Measurements from ENCODE around the gene SNAP29. TPM values are rescaled to one million over a fixed set of nuclear protein-coding genes. Genes with fewer than 3 reads are reported as not detected.
A peak's percentile ranks its signal among the peaks of the same experiment; 100 is the strongest.

The SNAP29 gene
- total and polyA plus RNA-seq, 9 of the 15 experiments (the other 6 are each of a cell fraction or from before 2014, with no cell fraction given) = 19.5 to 250 (median 75.9) TPM

- 0 out of 4 replicates have a peak, but pooled peaks of 1 of the 2 experiments have one; percentile 39 for TF ChIP-seq MLX (CRISPR knock-in tag; conservative IDR thresholded peaks at IDR 0.05)
Observed at GRCh38 chr22:20818471-20818870, 40.3 kb upstream of the SNAP29 start (continued).

DNA sequence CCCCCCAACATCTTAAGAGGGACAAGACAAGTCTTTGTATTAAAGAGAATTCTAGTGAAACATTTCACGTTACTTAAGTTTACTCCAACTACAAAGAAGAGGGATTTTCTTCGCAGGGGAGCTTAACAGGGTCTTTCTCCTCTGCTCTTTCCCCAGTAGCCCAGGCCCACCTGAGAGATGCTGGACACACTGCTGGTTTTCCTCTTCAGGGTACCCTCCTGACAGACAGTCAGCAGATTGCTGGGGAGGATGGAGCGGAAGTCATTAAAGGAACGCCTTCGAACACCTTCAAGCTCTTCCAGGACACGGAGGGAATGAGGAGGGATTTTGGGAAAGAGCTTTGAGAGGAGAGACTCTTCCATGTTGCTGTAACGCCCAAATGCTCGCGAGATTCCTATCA lies 39.3 kb upstream of the SNAP29 start:
- no peak for DNase-seq (ENCODE audit: extremely low read depth in 1 of 4, low spot score in 3 of 4)
- intact Hi-C loops (cut with micrococcal nuclease) = no loop called here
- H3K9me3 ChIP-seq (replicated peaks; ENCODE audit: control insufficient read depth, insufficient read depth, low read depth, low read length) = no peaks in the 10 kb centered on the region
- no peaks in the 10 kb centered on the region for H3K9me1 ChIP-seq (ENCODE audit: control insufficient read depth, insufficient read depth, low read length)
- in situ Hi-C loops (cut with MboI) = no loop called here
- no peak for ATAC-seq
- no peak overlapping the region for H3K27ac ChIP-seq (ENCODE audit: extremely low read depth, low read depth, low read length)
- CTCF ChIA-PET (ENCODE audit: low intra/inter-chr PET ratio) = no interaction called here
- no peak overlapping the region for H3K4me2 ChIP-seq (ENCODE audit: insufficient read depth, low read length)
- H3K9ac ChIP-seq (ENCODE audit: insufficient read depth in 1 of 2, low read depth in 2 of 2, low read length in 2 of 2) = peak overlapping the region in 1 of 2 experiments; percentile 3; a peak in 1 of 4 replicates
- FAIRE-seq = no peak
- no peak overlapping the region for H2AFZ ChIP-seq (ENCODE audit: low read depth, low read length)
- H3K4me1 ChIP-seq (replicated peaks in 1 of 2; ENCODE audit: control insufficient read depth in 2 of 2, insufficient read depth in 2 of 2, low read length in 2 of 2) = no peaks in the 10 kb centered on the region
- BruUV-seq (replicated peaks) = no TSS peak
- peaks cover 5% of the 10 kb centered on the region; the same call in 1 of the 2 replicates for H4K20me1 ChIP-seq (replicated peaks; ENCODE audit: control insufficient read depth, insufficient read depth, low read length)
- H3K4me3 ChIP-seq = no peak overlapping the region
- WGBS (ENCODE audit: insufficient coverage, low coverage, missing lambda C conversion rate) = 91% methylated on average over 9 of the region's 9 CpGs
- peaks cover 73% of the 10 kb centered on the region for H3K36me3 ChIP-seq (ENCODE audit: control insufficient read depth, insufficient read depth, low read length)
- POLR2A ChIA-PET = interaction anchor here (1.9 to 13.8 kb wide), 5 partner anchors 8 to 49 kb away, joined by 6 to 172 read pairs (median 15); no protein-coding TSS in a partner anchor
- no peaks in the 10 kb centered on the region for H3K27me3 ChIP-seq (ENCODE audit: control insufficient read depth in 2 of 2, insufficient read depth in 2 of 2, low read length in 2 of 2)
- no peaks in the 10 kb centered on the region for H3K79me2 ChIP-seq (ENCODE audit: control insufficient read depth, insufficient read depth, low read length)
- no peak for TF ChIP-seq ATF1 (CRISPR knock-in tag; IDR thresholded peaks at IDR 0.05)
- TF ChIP-seq ATF1 (tag; IDR thresholded peaks at IDR 0.05) = no peak
- no peak for TF ChIP-seq E2F3 (CRISPR knock-in tag; IDR thresholded peaks at IDR 0.05)
- no peak for TF ChIP-seq ZNF75A (CRISPR knock-in tag; IDR thresholded peaks at IDR 0.05)
- TF ChIP-seq WHSC1 (IDR thresholded peaks at IDR 0.05; ENCODE audit: low read length) = peak; percentile 90
- TF ChIP-seq CHD2 (IDR thresholded peaks at IDR 0.05; ENCODE audit: low read depth, low read length) = no peak
- TF ChIP-seq MGA (IDR thresholded peaks at IDR 0.05) = no peak
- TF ChIP-seq KDM5B (IDR thresholded peaks at IDR 0.05; ENCODE audit: insufficient replicate concordance, low read depth, low read length) = peak; percentile 28
- no peak for TF ChIP-seq ZNF354B (CRISPR knock-in tag; IDR thresholded peaks at IDR 0.05)
